A673 (cell line): ENCODE measurements around the gene SEC61G. TPM values are rescaled to one million over a fixed set of nuclear protein-coding genes. Genes with fewer than 3 reads are reported as not detected.

ENCODE experiments used
- BruUV-seq: library from RNA; stranded (reverse); fragments of 400-500 nt; replicated peaks from 2 replicates; lab custom pipeline; 2021; lab: Mats Ljungman, UMichigan
- CTCF ChIA-PET: fragments of 300-600 bp; sonication (Branson Sonifier 250); formaldehyde crosslinking; loops from one replicate; lab custom pipeline; 2022; ENCODE audit warnings: antibody characterized with exemption; lab: Charles Lee
- POLR2A ChIA-PET: fragments of 300-600 bp; sonication (Branson Sonifier 250); formaldehyde crosslinking; loops from one replicate; lab custom pipeline; 2022; ENCODE audit warnings: antibody characterized with exemption; ENCODE audit not compliant: low non-redundant PET; lab: Charles Lee
- DNase-seq: peaks from one replicate; pipeline ENCODE4 v3.0.0-alpha.2; 2015; ENCODE audit warnings: low spot score
- H3K27ac ChIP-seq: fragments of 200-600 bp; sonication (generic); 2 replicates; pipeline ENCODE4 v1.5.1; 2016; ENCODE audit warnings: mixed run types, low read depth, mild to moderate bottlenecking, mixed read lengths, antibody characterized with exemption, low read length; ENCODE audit not compliant: poor library complexity, severe bottlenecking
- H3K27me3 ChIP-seq: fragments of 200-600 bp; sonication (generic); replicated peaks from 2 replicates; pipeline ENCODE4 v1.6.1; 2017; ENCODE audit warnings: mixed run types, low read depth, mild to moderate bottlenecking, mixed read lengths, antibody characterized with exemption, low read length; ENCODE audit not compliant: insufficient read depth, poor library complexity
- H3K36me3 ChIP-seq: fragments of 200-600 bp; sonication (generic); 2 replicates; pipeline ENCODE4 v1.6.1; 2016; ENCODE audit warnings: mixed run types, mild to moderate bottlenecking, mixed read lengths, antibody characterized with exemption, low read length; ENCODE audit not compliant: insufficient read depth, poor library complexity, severe bottlenecking
- H3K4me1 ChIP-seq: fragments of 200-600 bp; sonication (generic); 2 replicates; pipeline ENCODE4 v1.6.1; 2017; ENCODE audit warnings: mixed run types, mild to moderate bottlenecking, mixed read lengths, antibody characterized with exemption, low read length; ENCODE audit not compliant: insufficient read depth, poor library complexity, severe bottlenecking
- H3K4me3 ChIP-seq: fragments of 200-600 bp; sonication (generic); 2 replicates; pipeline ENCODE4 v1.5.1; 2016; ENCODE audit warnings: low read depth, mixed run types, mild to moderate bottlenecking, mixed read lengths, low read length; ENCODE audit not compliant: poor library complexity, severe bottlenecking
- H3K9me3 ChIP-seq: fragments of 200-600 bp; sonication (generic); 2 replicates; pipeline ENCODE4 v1.6.1; 2016; ENCODE audit warnings: mixed run types, low read depth, mild to moderate bottlenecking, mixed read lengths, antibody characterized with exemption, low read length; ENCODE audit not compliant: poor library complexity, severe bottlenecking
- EZH2 ChIP-seq: fragments of 200-600 bp; sonication (generic); IDR thresholded peaks from 2 replicates; pipeline ENCODE4 v1.6.1; 2017; ENCODE audit warnings: borderline replicate concordance, low read depth, mild to moderate bottlenecking, mixed read lengths, antibody characterized with exemption, low read length; ENCODE audit not compliant: poor library complexity, severe bottlenecking
- intact Hi-C: fragments of 100-400 bp; cut with micrococcal nuclease; formaldehyde crosslinking; loops from one replicate; pipeline ENCODE4 v1.10.0; 2022; ENCODE audit not compliant: unreplicated experiment
- total RNA-seq: library from RNA; stranded (reverse); gene quantifications from 2 replicates; pipeline ENCODE4 v1.2.3, GENCODE V29; 2021
- TF ChIP-seq, protein P1 (sequence below): fragments of 300-800, 200-600 bp; sonication (generic); conservative IDR thresholded peaks from 2 replicates; pipeline ENCODE4 v1.5.1; 2017; ENCODE audit warnings: low read depth, mild to moderate bottlenecking, antibody characterized with exemption, low read length, moderate library complexity, mixed read lengths

Gene SEC61G
- total RNA-seq, 1 experiment from 2014 or later = 136 TPM

GRCh38 chr7:54785261-54785660, 26.2 kb upstream of the SEC61G start:
- no peak overlapping the region for H3K4me3 ChIP-seq
- H3K36me3 ChIP-seq = no peaks in the 10 kb centered on the region
- H3K4me1 ChIP-seq = no peaks in the 10 kb centered on the region
- POLR2A ChIA-PET = no interaction called here
- no peak for DNase-seq
- peaks cover under 1% of the 10 kb centered on the region for H3K27me3 ChIP-seq
- no peaks in the 10 kb centered on the region for H3K9me3 ChIP-seq
- TF ChIP-seq, protein P1, sequence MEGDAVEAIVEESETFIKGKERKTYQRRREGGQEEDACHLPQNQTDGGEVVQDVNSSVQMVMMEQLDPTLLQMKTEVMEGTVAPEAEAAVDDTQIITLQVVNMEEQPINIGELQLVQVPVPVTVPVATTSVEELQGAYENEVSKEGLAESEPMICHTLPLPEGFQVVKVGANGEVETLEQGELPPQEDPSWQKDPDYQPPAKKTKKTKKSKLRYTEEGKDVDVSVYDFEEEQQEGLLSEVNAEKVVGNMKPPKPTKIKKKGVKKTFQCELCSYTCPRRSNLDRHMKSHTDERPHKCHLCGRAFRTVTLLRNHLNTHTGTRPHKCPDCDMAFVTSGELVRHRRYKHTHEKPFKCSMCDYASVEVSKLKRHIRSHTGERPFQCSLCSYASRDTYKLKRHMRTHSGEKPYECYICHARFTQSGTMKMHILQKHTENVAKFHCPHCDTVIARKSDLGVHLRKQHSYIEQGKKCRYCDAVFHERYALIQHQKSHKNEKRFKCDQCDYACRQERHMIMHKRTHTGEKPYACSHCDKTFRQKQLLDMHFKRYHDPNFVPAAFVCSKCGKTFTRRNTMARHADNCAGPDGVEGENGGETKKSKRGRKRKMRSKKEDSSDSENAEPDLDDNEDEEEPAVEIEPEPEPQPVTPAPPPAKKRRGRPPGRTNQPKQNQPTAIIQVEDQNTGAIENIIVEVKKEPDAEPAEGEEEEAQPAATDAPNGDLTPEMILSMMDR = no peak
- TF ChIP-seq EZH2 = no peak
- intact Hi-C loops = no loop called here
- H3K27ac ChIP-seq = no peak overlapping the region
- BruUV-seq = no TSS peak
- CTCF ChIA-PET = no interaction called here

GRCh38 chr7:54783952-54784351, 24.9 kb upstream of the SEC61G start:
- TF ChIP-seq, protein P1 = no peak
- TF ChIP-seq EZH2 = no peak
- Histone ChIP-seq H3K27me3 (no peaks in the 10 kb centered on the region), H3K27ac (no peak overlapping the region), H3K4me3 (no peak overlapping the region), H3K36me3 (no peaks in the 10 kb centered on the region), H3K9me3 (no peaks in the 10 kb centered on the region), H3K4me1 (no peaks in the 10 kb centered on the region)
- no TSS peak for BruUV-seq
- POLR2A ChIA-PET = no interaction called here
- no peak for DNase-seq
- CTCF ChIA-PET = no interaction called here
- intact Hi-C loops = no loop called here

GRCh38 chr7:54782829-54783228, 23.8 kb upstream of the SEC61G start:
- intact Hi-C loops = no loop called here
- POLR2A ChIA-PET = no interaction called here
- no peak for TF ChIP-seq EZH2
- TF ChIP-seq, protein P1 = no peak
- Histone ChIP-seq H3K4me3 (no peak overlapping the region), H3K9me3 (no peaks in the 10 kb centered on the region), H3K27me3 (no peaks in the 10 kb centered on the region), H3K27ac (no peak overlapping the region), H3K4me1 (no peaks in the 10 kb centered on the region), H3K36me3 (no peaks in the 10 kb centered on the region)
- no peak for DNase-seq
- CTCF ChIA-PET = no interaction called here
- BruUV-seq = no TSS peak
